ENCODE measurements around the gene LRRC38. TPM values are rescaled to one million over a fixed set of nuclear protein-coding genes. Genes with fewer than 3 reads are reported as not detected.

The LRRC38 gene
- total RNA-seq, 1 experiment from 2014 or later = not detected

GRCh38 chr1:13548281-13548680, 34.5 kb upstream of the LRRC38 start:
- Histone ChIP-seq H4K20me1 (ENCODE audit: insufficient read depth) (no peaks in the 10 kb centered on the region), H3K27ac (ENCODE audit: low read depth, low read length) (no peak overlapping the region), H3K4me3 (replicated peaks in 1 of 2; ENCODE audit: low read depth in 1 of 2, low read length in 2 of 2) (no peak overlapping the region), H3K9me2 (ENCODE audit: insufficient read depth) (no peaks in the 10 kb centered on the region), H3K4me1 (ENCODE audit: control insufficient read depth in 1 of 2, insufficient read depth in 2 of 2, low read length in 2 of 2) (peaks cover 0 to 7% of the 10 kb centered on the region in 2 experiments; a peak in 2 of 4 replicates), H3K9ac (ENCODE audit: low read length) (no peak overlapping the region), H3K36me3 (ENCODE audit: control insufficient read depth in 1 of 2, insufficient read depth in 2 of 2, low read length in 2 of 2) (no peaks in the 10 kb centered on the region), H2AFZ (ENCODE audit: low read depth, low read length, poor library complexity, severe bottlenecking) (no peak overlapping the region), H3K4me2 (ENCODE audit: low read length) (no peak overlapping the region), H3K27me3 (ENCODE audit: insufficient read depth, low read length) (peaks cover 4% of the 10 kb centered on the region), H3K79me2 (ENCODE audit: insufficient read depth, low read length) (no peaks in the 10 kb centered on the region), H3K9me3 (ENCODE audit: control insufficient read depth in 1 of 2, insufficient read depth in 1 of 2, low read depth in 1 of 2, low read length in 2 of 2) (no peaks in the 10 kb centered on the region)
- intact Hi-C loops (cut with micrococcal nuclease) = no loop called here
- ChIA-PET RAD21 (ENCODE audit: low non-redundant PET in 1 of 2, low total read pairs in 2 of 2, uncharacterized antibody in 2 of 2, unreplicated experiment in 2 of 2) (no interaction called here), CTCF (no interaction called here), POLR2A (no interaction called here)
- DNase-seq (ENCODE audit: low read depth, low spot score) (no peak), ATAC-seq (no peak)
- TF ChIP-seq POLR2A (IDR thresholded peaks at IDR 0.05; ENCODE audit: borderline replicate concordance, extremely low read depth, insufficient read depth, insufficient read length) (no peak), EGR1 (IDR thresholded peaks at IDR 0.05; ENCODE audit: low read depth) (no peak), SP1 (IDR thresholded peaks at IDR 0.05; ENCODE audit: low read depth) (no peak), POLR2AphosphoS5 (IDR thresholded peaks at IDR 0.05; ENCODE audit: low read depth, low read length) (no peak)
- BruUV-seq (replicated peaks) = no TSS peak

GRCh38 chr1:13546791-13547190, 33.0 kb upstream of the LRRC38 start:
- RAD21 ChIA-PET (ENCODE audit: low non-redundant PET in 1 of 2, low total read pairs in 2 of 2, uncharacterized antibody in 2 of 2, unreplicated experiment in 2 of 2) = no interaction called here
- Histone ChIP-seq H3K27ac (ENCODE audit: low read depth, low read length) (no peak overlapping the region), H3K4me3 (replicated peaks in 1 of 2; ENCODE audit: low read depth in 1 of 2, low read length in 2 of 2) (no peak overlapping the region), H3K9ac (ENCODE audit: low read length) (no peak overlapping the region), H2AFZ (ENCODE audit: low read depth, low read length, poor library complexity, severe bottlenecking) (no peak overlapping the region), H3K4me2 (ENCODE audit: low read length) (no peak overlapping the region), H3K36me3 (ENCODE audit: control insufficient read depth in 1 of 2, insufficient read depth in 2 of 2, low read length in 2 of 2) (no peaks in the 10 kb centered on the region), H3K79me2 (ENCODE audit: insufficient read depth, low read length) (no peaks in the 10 kb centered on the region), H3K4me1 (ENCODE audit: control insufficient read depth in 1 of 2, insufficient read depth in 2 of 2, low read length in 2 of 2) (peaks cover 0 to 7% of the 10 kb centered on the region in 2 experiments; a peak in 2 of 4 replicates), H3K9me3 (ENCODE audit: control insufficient read depth in 1 of 2, insufficient read depth in 1 of 2, low read depth in 1 of 2, low read length in 2 of 2) (no peaks in the 10 kb centered on the region), H3K27me3 (ENCODE audit: insufficient read depth, low read length) (peaks cover 4% of the 10 kb centered on the region), H4K20me1 (ENCODE audit: insufficient read depth) (no peaks in the 10 kb centered on the region), H3K9me2 (ENCODE audit: insufficient read depth) (no peaks in the 10 kb centered on the region)
- intact Hi-C loops (cut with micrococcal nuclease) = no loop called here
- no peak for DNase-seq (ENCODE audit: low read depth, low spot score)
- CTCF ChIA-PET = no interaction called here
- POLR2A ChIA-PET = no interaction called here
- BruUV-seq (replicated peaks) = no TSS peak
- ATAC-seq = no peak
- TF ChIP-seq POLR2A (IDR thresholded peaks at IDR 0.05; ENCODE audit: borderline replicate concordance, extremely low read depth, insufficient read depth, insufficient read length) (no peak), CBX3 (IDR thresholded peaks at IDR 0.05; ENCODE audit: low read depth) (no peak), EZH2phosphoT487 (IDR thresholded peaks at IDR 0.05; ENCODE audit: borderline replicate concordance) (no peak), SIN3A (IDR thresholded peaks at IDR 0.05; ENCODE audit: low read depth) (no peak), EZH2 (IDR thresholded peaks at IDR 0.05) (no peak), CTCF (IDR thresholded peaks at IDR 0.05 in 2 of 3, conservative IDR thresholded peaks at IDR 0.05 in 1 of 3; ENCODE audit: borderline replicate concordance in 1 of 3, insufficient read depth in 1 of 3, low read depth in 2 of 3, low read length in 2 of 3) (no peak), YY1 (IDR thresholded peaks at IDR 0.05; ENCODE audit: extremely low read depth, insufficient replicate concordance, low read depth, low read length) (no peak), POLR2AphosphoS5 (IDR thresholded peaks at IDR 0.05; ENCODE audit: low read depth, low read length) (no peak), RAD21 (IDR thresholded peaks at IDR 0.05; ENCODE audit: low read depth) (no peak), TCF7L2 (IDR thresholded peaks at IDR 0.05; ENCODE audit: borderline replicate concordance, extremely low read depth, insufficient read depth, insufficient read length) (no peak), REST (IDR thresholded peaks at IDR 0.05; ENCODE audit: low read depth) (no peak), SP1 (IDR thresholded peaks at IDR 0.05; ENCODE audit: low read depth) (no peak)
